NCI-H345 (cell line): ENCODE data around the gene ATAD1.
"Not testable (repeated sequence)": the region's sequence is repeated elsewhere in the genome, so short reads cannot be mapped to it uniquely, and the experiment has no call there.

Source experiments
- DNase-seq: peaks from one replicate; lab custom pipeline; 2025; lab: John Stamatoyannopoulos, UW

The ATAD1 gene

GRCh38 chr10:87846023-87846422 is 28.0 kb upstream of the ATAD1 start:
- DNase-seq = no peak

DNA sequence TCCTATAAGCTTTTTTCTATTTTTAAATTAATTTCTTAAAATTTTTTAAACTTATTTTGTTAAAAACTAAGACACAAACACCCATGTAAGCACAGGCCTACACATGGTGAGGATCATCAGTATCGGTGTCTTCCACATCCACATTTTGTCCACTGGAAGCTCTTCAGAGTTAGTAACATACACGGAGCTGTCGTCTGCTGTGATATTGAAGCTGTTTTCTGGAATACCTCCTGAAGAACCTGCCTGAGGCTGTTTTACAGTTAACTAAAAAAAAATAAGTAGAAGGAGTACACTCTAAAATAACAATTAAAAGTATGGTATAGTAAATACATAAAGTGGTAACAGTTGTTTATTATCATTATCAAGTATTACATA is 27.6 kb upstream of the ATAD1 start:
- DNase-seq = no peak

GRCh38 chr10:87844837-87845623 is 27.0 kb upstream of the ATAD1 start:
- DNase-seq = no peak

DNA sequence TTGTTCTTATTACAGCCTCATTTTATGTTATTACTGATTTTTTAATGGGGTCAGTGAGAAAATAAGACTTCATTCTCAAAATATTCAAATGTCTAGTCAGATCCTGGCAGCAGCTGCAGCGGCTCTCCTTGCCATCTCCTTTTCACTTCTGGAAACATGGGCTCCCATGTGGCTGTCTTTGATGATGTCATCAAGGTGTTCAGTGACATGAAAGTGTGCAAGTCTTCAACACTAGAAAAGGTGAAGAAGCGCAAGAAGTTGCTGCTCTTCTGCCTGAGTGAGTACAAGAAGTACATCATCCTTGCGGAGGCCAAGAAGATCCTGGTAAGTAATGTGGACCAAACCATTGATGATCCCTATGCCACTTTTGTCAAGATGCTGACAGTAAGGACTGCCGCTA is 25.7 kb upstream of the ATAD1 start:
- DNase-seq = no peak

GRCh38 chr10:87842776-87843497 is 24.9 kb upstream of the ATAD1 start:
- DNase-seq = no peak

DNA sequence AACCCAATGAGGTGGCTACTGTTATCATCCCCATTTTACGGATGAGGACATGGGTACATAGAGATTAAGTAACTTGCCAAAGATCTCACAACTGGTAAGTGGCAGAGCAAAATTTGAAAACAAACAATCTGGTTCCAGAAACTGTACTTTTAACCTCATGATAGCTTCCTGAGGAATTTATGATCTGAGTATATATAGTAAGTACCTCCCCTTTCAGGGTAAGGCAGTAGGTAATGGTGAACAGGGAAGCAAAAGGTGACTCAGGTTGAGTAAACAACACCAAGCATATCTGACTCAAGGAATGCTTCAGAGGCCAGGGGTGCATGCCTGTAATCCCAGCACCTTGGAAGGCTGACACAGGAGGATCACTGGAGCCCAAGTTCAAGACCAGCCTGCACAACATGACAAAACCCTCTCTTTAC is 24.2 kb upstream of the ATAD1 start:
- no peak for DNase-seq

GRCh38 chr10:87841186-87841585 is 23.2 kb upstream of the ATAD1 start:
- no peak for DNase-seq

DNA sequence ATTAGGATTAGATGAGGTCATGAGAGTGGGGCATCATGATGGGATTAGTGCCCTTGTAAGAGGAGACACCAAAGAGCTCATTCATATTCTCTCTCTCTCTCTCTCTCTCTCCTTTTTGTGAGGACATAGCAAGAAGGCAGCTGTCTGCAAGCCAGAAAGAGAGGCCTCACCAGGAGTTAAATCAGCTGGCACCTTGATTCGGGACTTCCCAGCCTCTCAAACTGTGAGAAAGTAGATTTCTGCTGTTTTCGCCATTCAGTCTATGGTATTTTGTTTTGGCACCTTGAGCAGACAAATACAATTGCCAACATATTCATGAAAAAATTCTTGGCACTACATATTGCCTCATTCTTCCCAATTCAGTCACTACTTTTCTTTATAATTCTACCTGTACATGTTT is 20.6 kb upstream of the ATAD1 start:
- DNase-seq = no peak

DNA sequence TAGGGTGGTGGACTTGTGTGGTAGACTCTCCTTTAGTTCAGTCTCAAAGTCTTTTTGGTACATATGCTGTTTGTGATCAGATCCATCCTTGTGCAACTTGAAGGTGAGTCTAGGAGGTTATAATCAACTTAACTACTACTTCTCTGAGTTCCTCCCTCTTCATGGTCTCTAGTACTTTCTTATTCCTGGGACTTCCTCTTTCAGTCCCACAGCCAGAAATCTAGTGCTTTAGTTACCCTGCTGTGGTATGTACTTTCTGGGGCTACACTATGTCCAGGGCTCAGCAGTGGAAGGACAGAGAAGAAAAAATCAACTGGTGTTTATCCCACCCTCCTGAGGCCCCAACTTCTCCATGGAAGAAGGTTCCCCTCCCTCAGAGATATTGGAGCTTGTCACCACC is 19.4 kb upstream of the ATAD1 start:
- DNase-seq = no peak

GRCh38 chr10:87836098-87836497 is 18.1 kb upstream of the ATAD1 start:
- DNase-seq = no peak

DNA sequence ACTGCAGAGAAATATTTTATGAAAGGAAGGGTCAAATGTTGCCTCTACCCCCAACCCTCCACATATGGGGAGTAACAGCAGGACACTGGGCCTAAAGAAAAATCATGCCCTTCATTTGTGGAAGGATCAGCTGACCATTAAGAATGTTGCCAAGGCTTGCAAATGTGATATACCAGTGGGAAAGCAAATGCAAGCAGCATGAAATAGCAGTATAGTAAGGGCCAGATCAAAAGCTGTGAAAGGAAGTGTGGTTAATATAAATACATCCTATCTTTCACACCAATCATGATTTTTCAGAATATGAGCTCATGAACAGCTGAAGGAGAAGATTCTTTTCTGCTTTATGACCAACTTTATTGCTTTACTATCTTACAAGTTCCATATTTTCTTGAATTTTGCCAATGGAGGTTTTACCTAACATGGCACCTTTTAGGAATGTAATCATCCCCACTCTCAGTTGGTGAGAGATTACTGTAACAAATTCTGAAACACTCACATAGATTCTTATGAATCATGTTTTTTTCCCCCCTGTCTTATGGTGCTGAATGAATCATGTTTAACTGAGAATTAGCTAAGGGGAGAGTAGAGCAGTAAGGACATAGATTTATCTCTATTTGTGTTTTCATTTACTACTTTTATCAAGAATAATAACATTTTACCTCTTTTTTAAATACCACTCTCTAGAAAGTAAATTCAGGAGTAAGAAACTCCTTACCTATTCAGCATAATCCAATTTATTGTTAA is 12.1 kb upstream of the ATAD1 start:
- DNase-seq = no peak

DNA sequence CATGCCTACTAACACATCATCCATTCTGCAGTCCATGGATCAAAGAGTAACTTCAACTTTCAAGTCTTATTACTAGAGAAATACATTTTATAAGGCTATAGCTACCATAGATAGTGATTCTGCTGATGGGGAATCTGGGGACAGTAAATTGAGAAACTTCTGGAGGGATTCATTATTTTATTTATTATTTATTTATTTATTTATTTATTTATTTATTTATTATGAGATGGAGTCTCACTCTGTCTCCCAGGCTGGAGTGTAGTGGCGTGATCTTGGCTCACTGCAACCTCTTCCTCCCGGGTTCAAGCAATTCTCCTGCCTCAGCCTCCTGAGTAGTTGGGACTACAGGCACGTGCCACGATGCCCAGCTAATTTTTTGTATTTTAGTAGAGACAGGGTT is 11.0 kb upstream of the ATAD1 start:
- not testable (repeated sequence) for DNase-seq

- DNase-seq = no peak
Observed at GRCh38 chr10:87827681-87828080, 9.7 kb upstream of the ATAD1 start.

- DNase-seq = no peak
Observed at GRCh38 chr10:87826653-87827052, 8.6 kb upstream of the ATAD1 start.

DNA sequence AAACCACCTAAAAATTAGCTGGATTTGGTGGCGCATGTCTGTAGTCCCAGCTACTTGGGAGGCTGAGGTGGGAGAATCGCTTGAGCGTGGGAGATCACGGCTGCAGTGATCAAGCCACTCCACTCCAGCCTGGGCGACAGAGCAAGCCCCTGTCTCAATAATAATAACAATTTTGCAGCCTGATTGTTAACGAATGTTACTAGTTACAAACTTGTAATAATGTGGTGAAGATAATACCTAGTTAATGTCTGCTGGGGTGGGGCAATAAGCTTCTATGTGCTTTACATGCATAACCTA is 1.2 kb upstream of the ATAD1 start:
- DNase-seq = no peak

GRCh38 chr10:87818505-87819288 is 671 bp upstream of the ATAD1 start:
- DNase-seq = peak; percentile 46

GRCh38 chr10:87816898-87817608 is 973 bp downstream of the ATAD1 start:
- DNase-seq = no peak

DNA sequence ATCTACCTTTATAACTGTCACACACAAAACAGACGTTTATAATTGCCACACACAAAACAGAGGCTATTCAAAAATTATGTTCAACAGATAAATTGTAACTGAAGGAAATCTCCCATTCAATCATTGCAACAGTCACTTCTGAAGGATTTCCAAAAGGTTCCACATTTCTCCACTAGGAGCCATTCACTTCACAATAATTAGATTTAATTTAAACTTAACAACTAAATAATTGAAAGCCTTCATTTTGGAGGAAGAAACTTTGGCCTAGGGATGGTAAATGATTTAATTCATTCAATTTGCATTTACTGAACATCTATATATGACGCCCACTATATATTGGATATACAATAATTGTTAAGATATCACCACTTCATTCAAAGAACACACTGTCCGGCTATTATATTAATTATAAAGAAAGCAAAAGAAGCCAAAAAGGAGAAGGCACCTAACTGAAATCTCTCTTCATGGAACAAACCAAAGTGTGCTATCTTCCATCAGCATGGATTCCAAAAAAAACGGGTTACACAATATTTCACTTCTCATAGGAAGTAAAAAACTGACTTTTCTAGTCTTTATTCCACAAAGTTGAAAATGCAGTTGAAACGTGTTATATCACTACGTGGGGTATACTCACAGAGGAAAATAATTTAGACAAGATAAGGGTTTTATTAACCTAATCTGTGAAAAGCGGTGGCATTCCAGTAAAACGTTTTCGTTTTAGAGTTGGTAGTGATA is 1.7 kb downstream of the ATAD1 start:
- DNase-seq = no peak

GRCh38 chr10:87804939-87805569 is 13.0 kb downstream of the ATAD1 start:
- no peak for DNase-seq

DNA sequence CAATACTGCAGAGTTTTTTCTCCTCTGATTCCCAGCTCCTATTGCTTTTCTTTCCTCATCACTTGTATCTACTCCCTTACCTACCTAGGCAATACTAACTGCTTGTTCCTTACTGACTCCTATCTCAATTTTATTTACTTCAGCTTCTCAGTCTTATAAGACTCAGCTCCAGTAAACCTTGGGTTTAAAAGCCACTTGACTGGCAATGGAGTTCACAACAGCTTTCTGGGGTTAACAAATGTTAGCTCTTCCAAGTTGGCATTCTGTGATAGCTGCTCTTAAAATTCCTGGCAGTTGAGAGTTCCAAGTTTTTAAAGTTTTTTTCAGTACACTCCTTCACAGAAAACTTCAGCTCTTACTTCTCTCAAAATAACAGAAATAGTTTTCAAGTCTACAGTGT is 14.2 kb downstream of the ATAD1 start:
- DNase-seq = no peak

DNA sequence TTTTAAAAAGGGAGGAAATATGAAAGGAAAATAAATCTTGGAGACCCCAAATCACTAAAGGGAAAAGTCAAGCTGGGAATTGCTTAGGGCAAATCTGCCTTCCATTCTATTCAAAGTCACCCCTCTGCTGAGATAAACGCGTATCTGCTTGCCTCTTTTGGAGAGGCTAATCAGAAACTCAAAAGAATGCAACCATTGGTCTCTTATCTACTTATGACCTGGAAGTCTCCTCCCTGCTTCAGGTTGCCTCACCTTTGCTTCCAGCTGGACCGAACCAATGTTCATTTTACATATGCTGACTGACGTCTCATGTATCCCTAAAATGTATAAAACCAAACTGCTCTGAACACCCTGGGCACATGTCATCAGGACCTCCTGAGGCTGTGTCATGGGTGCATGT is 14.7 kb downstream of the ATAD1 start:
- no peak for DNase-seq
